ENCODE measurements around the gene RALA. TPM values are rescaled to one million over a fixed set of nuclear protein-coding genes. Genes with fewer than 3 reads are reported as not detected.

The RALA gene
- total and polyA plus RNA-seq, 10 of the 15 experiments (the other 5 are each of a cell fraction or from before 2014, with no cell fraction given), result 7.5 to 53.3 (median 23.1) TPM

GRCh38 chr7:39624442-39624807 lies 1.1 kb downstream of the RALA start:
- intact Hi-C loops (cut with micrococcal nuclease; ENCODE audit: unreplicated experiment) (no loop called here), in situ Hi-C loops (cut with MboI) (no loop called here)
- under 1% methylated on average over 7 of the region's 7 CpGs for WGBS (ENCODE audit: insufficient coverage, insufficient replicate concordance, low lambda C conversion rate, missing lambda C conversion rate)
- peaks cover 68% of the 10 kb centered on the region for H3K79me2 ChIP-seq (ENCODE audit: control insufficient read depth, insufficient read depth, low read length)
- ChIA-PET SMC1A (ENCODE audit: uncharacterized antibody, unreplicated experiment) (interaction anchor here (0.6 to 6.9 kb wide), 18 partner anchors 8 to 126 kb away, joined by 3 to 82 read pairs (median 4); no protein-coding TSS in a partner anchor), RAD21 (ENCODE audit: unreplicated experiment) (interaction anchor here (0.7 to 6.4 kb wide), 10 partner anchors 11 to 122 kb away, joined by 3 to 75 read pairs (median 6); no protein-coding TSS in a partner anchor), POLR2A (interaction anchor here (0.9 to 5.0 kb wide), 6 partner anchors 13 to 110 kb away, joined by 3 to 64 read pairs (median 5); no protein-coding TSS in a partner anchor), CTCF (interaction anchor here (0.8 to 5.0 kb wide), 10 partner anchors 10 to 121 kb away, joined by 3 to 36 read pairs (median 4); no protein-coding TSS in a partner anchor)
- no peaks in the 10 kb centered on the region for H3K27me3 ChIP-seq (replicated peaks in 1 of 2; ENCODE audit: control insufficient read depth in 2 of 2, insufficient read depth in 2 of 2, low read length in 1 of 2)
- peak overlapping the region; percentile 84 for H3K4me2 ChIP-seq (ENCODE audit: control insufficient read depth, insufficient read depth)
- H4K20me1 ChIP-seq (ENCODE audit: control insufficient read depth, insufficient read depth), result no peaks in the 10 kb centered on the region
- H3K9me3 ChIP-seq (replicated peaks; ENCODE audit: control insufficient read depth, insufficient read depth, low read length), result no peaks in the 10 kb centered on the region; the same call in 2 of the 3 replicates
- no peak for FAIRE-seq
- peak; percentile 39 for ATAC-seq
- TSS peak; percentile 60 for BruUV-seq (replicated peaks)
- peak overlapping the region; percentile 89 for H3K27ac ChIP-seq (ENCODE audit: control insufficient read depth, insufficient read depth)
- H3K4me3 ChIP-seq, result peak overlapping the region; percentile 88
- peaks cover 11% of the 10 kb centered on the region for H3K4me1 ChIP-seq (ENCODE audit: control insufficient read depth, insufficient read depth, low read length)
- H3K9ac ChIP-seq (ENCODE audit: control insufficient read depth, insufficient read depth, low read length), result peak overlapping the region; percentile 86
- DNase-seq (ENCODE audit: low read depth, low spot score), result no peak
- H3K36me3 ChIP-seq (ENCODE audit: control insufficient read depth in 2 of 2, insufficient read depth in 2 of 2, low read length in 1 of 2), result no peaks in the 10 kb centered on the region
- 0 out of 2 replicates have a peak overlapping the region, but pooled peaks have one; percentile 47 for H2AFZ ChIP-seq (ENCODE audit: control insufficient read depth, low read depth, low read length)
- TF ChIP-seq BHLHE40 (IDR thresholded peaks at IDR 0.05; ENCODE audit: borderline replicate concordance in 1 of 2, low read depth in 2 of 2, low read length in 1 of 2) (peak; percentile 96 to 97), BACH1 (IDR thresholded peaks at IDR 0.05; ENCODE audit: borderline replicate concordance) (peak; percentile 48; the same call in 1 of the 2 replicates), NFIC (IDR thresholded peaks at IDR 0.05; ENCODE audit: low read depth, low read length) (peak; percentile 23; the same call in 1 of the 2 replicates), RELB (IDR thresholded peaks at IDR 0.05; ENCODE audit: low read depth) (peak; percentile 63; the same call in 1 of the 2 replicates), JUNB (IDR thresholded peaks at IDR 0.05) (no peak), ATF2 (IDR thresholded peaks at IDR 0.05; ENCODE audit: low read length) (0 out of 2 replicates have a peak, but pooled peaks have one; percentile 18), NR2C1 (IDR thresholded peaks at IDR 0.05) (no peak), PML (IDR thresholded peaks at IDR 0.05; ENCODE audit: low read length) (0 out of 2 replicates have a peak, but pooled peaks have one; percentile 24), MXI1 (IDR thresholded peaks at IDR 0.05; ENCODE audit: low read depth, low read length) (peak; percentile 41; the same call in 1 of the 2 replicates), PAX5 (IDR thresholded peaks at IDR 0.05; ENCODE audit: borderline replicate concordance, low read depth, low read length) (peak; percentile 67; the same call in 1 of the 2 replicates), USF1 (IDR thresholded peaks at IDR 0.05; ENCODE audit: borderline replicate concordance, extremely low read length, insufficient read depth, low read depth, low read length) (no peak), SKIL (IDR thresholded peaks at IDR 0.05; ENCODE audit: low read depth, poor library complexity, severe bottlenecking) (peak; percentile 18), MTA2 (IDR thresholded peaks at IDR 0.05; ENCODE audit: low read depth) (peak; percentile 31; the same call in 1 of the 2 replicates), MEF2B (IDR thresholded peaks at IDR 0.05; ENCODE audit: partially characterized antibody, poor library complexity, severe bottlenecking) (no peak), POLR2AphosphoS5 (IDR thresholded peaks at IDR 0.05; ENCODE audit: low read length) (peak; percentile 54; the same call in 1 of the 2 replicates), NR2C2 (IDR thresholded peaks at IDR 0.05; ENCODE audit: borderline replicate concordance, control insufficient read depth, insufficient read length, low read depth) (no peak), NBN (IDR thresholded peaks at IDR 0.05) (0 out of 2 replicates have a peak, but pooled peaks have one; percentile 27), POU2F2 (IDR thresholded peaks at IDR 0.05; ENCODE audit: borderline replicate concordance, low read depth, low read length) (peak; percentile 84; the same call in 2 of the 3 replicates)
